ENCODE measurements around the gene S100A5.

GRCh38 chr1:153550398-153550758 is 9.6 kb upstream of the S100A5 start:
- TF ChIP-seq, protein P1, sequence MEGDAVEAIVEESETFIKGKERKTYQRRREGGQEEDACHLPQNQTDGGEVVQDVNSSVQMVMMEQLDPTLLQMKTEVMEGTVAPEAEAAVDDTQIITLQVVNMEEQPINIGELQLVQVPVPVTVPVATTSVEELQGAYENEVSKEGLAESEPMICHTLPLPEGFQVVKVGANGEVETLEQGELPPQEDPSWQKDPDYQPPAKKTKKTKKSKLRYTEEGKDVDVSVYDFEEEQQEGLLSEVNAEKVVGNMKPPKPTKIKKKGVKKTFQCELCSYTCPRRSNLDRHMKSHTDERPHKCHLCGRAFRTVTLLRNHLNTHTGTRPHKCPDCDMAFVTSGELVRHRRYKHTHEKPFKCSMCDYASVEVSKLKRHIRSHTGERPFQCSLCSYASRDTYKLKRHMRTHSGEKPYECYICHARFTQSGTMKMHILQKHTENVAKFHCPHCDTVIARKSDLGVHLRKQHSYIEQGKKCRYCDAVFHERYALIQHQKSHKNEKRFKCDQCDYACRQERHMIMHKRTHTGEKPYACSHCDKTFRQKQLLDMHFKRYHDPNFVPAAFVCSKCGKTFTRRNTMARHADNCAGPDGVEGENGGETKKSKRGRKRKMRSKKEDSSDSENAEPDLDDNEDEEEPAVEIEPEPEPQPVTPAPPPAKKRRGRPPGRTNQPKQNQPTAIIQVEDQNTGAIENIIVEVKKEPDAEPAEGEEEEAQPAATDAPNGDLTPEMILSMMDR (IDR thresholded peaks at IDR 0.05), result no peak
- TF ChIP-seq ZFX (IDR thresholded peaks at IDR 0.05; ENCODE audit: borderline replicate concordance), result no peak
